ENCODE data around the gene FREM1. TPM values are rescaled to one million over a fixed set of nuclear protein-coding genes. Genes with fewer than 3 reads are reported as not detected.

The FREM1 gene
- total and polyA plus RNA-seq, 10 of the 15 experiments (the other 5 are each of a cell fraction or from before 2014, with no cell fraction given), result 0.01 to 0.16 (median 0.08) TPM; not detected in 7

- Histone ChIP-seq H3K36me3 (ENCODE audit: control insufficient read depth in 2 of 2, insufficient read depth in 2 of 2, low read length in 1 of 2) (no peaks in the 10 kb centered on the region), H3K4me1 (ENCODE audit: control insufficient read depth, insufficient read depth, low read length) (no peaks in the 10 kb centered on the region), H3K9ac (ENCODE audit: control insufficient read depth, insufficient read depth, low read length) (no peak overlapping the region), H3K79me2 (ENCODE audit: control insufficient read depth, insufficient read depth, low read length) (no peaks in the 10 kb centered on the region), H3K27me3 (replicated peaks in 1 of 2; ENCODE audit: control insufficient read depth in 2 of 2, insufficient read depth in 2 of 2, low read length in 1 of 2) (no peaks in the 10 kb centered on the region), H3K27ac (ENCODE audit: control insufficient read depth, insufficient read depth) (no peak overlapping the region), H4K20me1 (ENCODE audit: control insufficient read depth, insufficient read depth) (no peaks in the 10 kb centered on the region), H2AFZ (ENCODE audit: control insufficient read depth, low read depth, low read length) (no peak overlapping the region), H3K4me3 (no peak overlapping the region), H3K9me3 (replicated peaks; ENCODE audit: control insufficient read depth, insufficient read depth, low read length) (no peaks in the 10 kb centered on the region), H3K4me2 (ENCODE audit: control insufficient read depth, insufficient read depth) (no peak overlapping the region)
- TF ChIP-seq ZNF274 (IDR thresholded peaks at IDR 0.05; ENCODE audit: insufficient read depth, insufficient read length), result no peak
- no peak for TF ChIP-seq TARDBP (IDR thresholded peaks at IDR 0.05; ENCODE audit: borderline replicate concordance)
- TF ChIP-seq, protein P1, sequence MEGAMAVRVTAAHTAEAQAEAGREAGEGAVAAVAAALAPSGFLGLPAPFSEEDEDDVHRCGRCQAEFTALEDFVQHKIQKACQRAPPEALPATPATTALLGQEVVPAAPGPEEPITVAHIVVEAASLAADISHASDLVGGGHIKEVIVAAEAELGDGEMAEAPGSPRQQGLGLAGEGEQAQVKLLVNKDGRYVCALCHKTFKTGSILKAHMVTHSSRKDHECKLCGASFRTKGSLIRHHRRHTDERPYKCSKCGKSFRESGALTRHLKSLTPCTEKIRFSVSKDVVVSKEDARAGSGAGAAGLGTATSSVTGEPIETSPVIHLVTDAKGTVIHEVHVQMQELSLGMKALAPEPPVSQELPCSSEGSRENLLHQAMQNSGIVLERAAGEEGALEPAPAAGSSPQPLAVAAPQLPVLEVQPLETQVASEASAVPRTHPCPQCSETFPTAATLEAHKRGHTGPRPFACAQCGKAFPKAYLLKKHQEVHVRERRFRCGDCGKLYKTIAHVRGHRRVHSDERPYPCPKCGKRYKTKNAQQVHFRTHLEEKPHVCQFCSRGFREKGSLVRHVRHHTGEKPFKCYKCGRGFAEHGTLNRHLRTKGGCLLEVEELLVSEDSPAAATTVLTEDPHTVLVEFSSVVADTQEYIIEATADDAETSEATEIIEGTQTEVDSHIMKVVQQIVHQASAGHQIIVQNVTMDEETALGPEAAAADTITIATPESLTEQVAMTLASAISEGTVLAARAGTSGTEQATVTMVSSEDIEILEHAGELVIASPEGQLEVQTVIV (IDR thresholded peaks at IDR 0.05; ENCODE audit: borderline replicate concordance, partially characterized antibody), result no peak
- TF ChIP-seq IKZF2 (IDR thresholded peaks at IDR 0.05), result no peak
- no peak for TF ChIP-seq PAX8 (IDR thresholded peaks at IDR 0.05)
- no peak for TF ChIP-seq ZNF687 (IDR thresholded peaks at IDR 0.05)
- no peak for TF ChIP-seq GABPA (IDR thresholded peaks at IDR 0.05; ENCODE audit: low read depth)
- no peak for TF ChIP-seq NRF1 (conservative IDR thresholded peaks at IDR 0.05; ENCODE audit: low read depth, low read length)
- FAIRE-seq (no peak), ATAC-seq (no peak), DNase-seq (ENCODE audit: low read depth, low spot score) (no peak)
- CTCF ChIA-PET, result interaction anchor here (0.6 to 0.9 kb wide), 3 partner anchors 13 to 781 kb away, joined by 3 read pairs; no protein-coding TSS in a partner anchor
- SMC1A ChIA-PET (ENCODE audit: uncharacterized antibody, unreplicated experiment), result no interaction called here
- POLR2A ChIA-PET, result no interaction called here
- intact Hi-C loops (cut with micrococcal nuclease; ENCODE audit: unreplicated experiment), result no loop called here
- in situ Hi-C loops (cut with MboI), result no loop called here
- 39% methylated on average over 8 of the region's 8 CpGs for WGBS (ENCODE audit: insufficient coverage, insufficient replicate concordance, low lambda C conversion rate, missing lambda C conversion rate)
- RAD21 ChIA-PET (ENCODE audit: unreplicated experiment), result no interaction called here
- BruUV-seq (replicated peaks), result no TSS peak
Measured at GRCh38 chr9:14782286-14783051, 127.8 kb downstream of the FREM1 start.
